Neural cell (in vitro differentiated cells): ENCODE results near the gene PRKACA. TPM values are rescaled to one million over a fixed set of nuclear protein-coding genes. Genes with fewer than 3 reads are reported as not detected.

Experiments
- H2AFZ ChIP-seq: fragments of 200-600, 300-800 bp; sonication (generic), shearing (Covaris generic); 2 replicates; pipeline ENCODE4 v1.6.0; 2014; ENCODE audit warnings: low read depth, mild to moderate bottlenecking, antibody characterized with exemption, low read length, moderate library complexity
- H3F3A ChIP-seq: fragments of 200-600 bp; shearing (Covaris generic); 2 replicates; pipeline ENCODE4 v1.6.1; 2016; ENCODE audit warnings: mild to moderate bottlenecking, moderate library complexity, mixed read lengths, antibody characterized with exemption, low read length; ENCODE audit not compliant: insufficient read depth, poor library complexity, severe bottlenecking
- H3K27ac ChIP-seq: fragments of 200-600, 300-800 bp; sonication (generic), shearing (Covaris generic); 2 replicates; pipeline ENCODE4 v1.5.1; 2014; ENCODE audit warnings: mild to moderate bottlenecking, low read length, moderate library complexity
- H3K27me3 ChIP-seq: fragments of 300-800, 200-600 bp; sonication (generic), shearing (Covaris generic); 2 replicates; pipeline ENCODE4 v1.6.0; 2014; ENCODE audit warnings: mild to moderate bottlenecking, low read depth, low read length, moderate library complexity; ENCODE audit not compliant: insufficient read depth
- H3K36me3 ChIP-seq: fragments of 300-800, 200-600 bp; sonication (generic), shearing (Covaris generic); 2 replicates; pipeline ENCODE4 v1.5.1; 2014; ENCODE audit warnings: mild to moderate bottlenecking, antibody characterized with exemption, low read length, moderate library complexity; ENCODE audit not compliant: insufficient read depth
- H3K4me2 ChIP-seq: fragments of 300-800, 200-600 bp; sonication (generic), shearing (Covaris generic); 2 replicates; pipeline ENCODE4 v1.6.0; 2014; ENCODE audit warnings: mild to moderate bottlenecking, low read length
- H3K4me3 ChIP-seq: fragments of 300-800, 200-600 bp; sonication (generic), shearing (Covaris generic); 2 replicates; pipeline ENCODE4 v1.5.1; 2014; ENCODE audit warnings: mild to moderate bottlenecking, low read length, moderate library complexity
- H3K79me2 ChIP-seq: fragments of 200-600 bp; shearing (Covaris generic); replicated peaks from 2 replicates; pipeline ENCODE4 v1.6.0; 2014; ENCODE audit warnings: mild to moderate bottlenecking, low read length, moderate library complexity; ENCODE audit not compliant: insufficient read depth
- H3K9ac ChIP-seq: fragments of 300-800, 200-600 bp; sonication (generic), shearing (Covaris generic); 2 replicates; pipeline ENCODE4 v1.6.1; 2016; ENCODE audit warnings: mild to moderate bottlenecking, low read length, mixed read lengths
- H3K9me2 ChIP-seq: fragments of 200-600 bp; shearing (Covaris generic); 2 replicates; pipeline ENCODE4 v1.6.1; 2016; ENCODE audit warnings: mild to moderate bottlenecking, low read length, mixed read lengths; ENCODE audit not compliant: insufficient read depth
- H3K9me3 ChIP-seq: fragments of 200-600, 300-800 bp; sonication (generic), shearing (Covaris generic); 2 replicates; pipeline ENCODE4 v1.6.1; 2016; ENCODE audit warnings: mild to moderate bottlenecking, mixed run types, low read length, moderate library complexity, mixed read lengths
- H4K20me1 ChIP-seq: fragments of 200-600 bp; shearing (Covaris generic); 2 replicates; pipeline ENCODE4 v1.6.1; 2016; ENCODE audit warnings: mild to moderate bottlenecking, mixed run types; ENCODE audit not compliant: insufficient read depth
- CTCF ChIP-seq: fragments of 450-650 bp; IDR thresholded peaks from 2 replicates; pipeline ENCODE4 v1.5.1; 2014; ENCODE audit warnings: antibody characterized with exemption, mild to moderate bottlenecking, moderate library complexity; ENCODE audit not compliant: poor library complexity, severe bottlenecking
- EP300 ChIP-seq: fragments of 450-650 bp; conservative IDR thresholded peaks from 2 replicates; pipeline ENCODE4 v1.6.1; 2014; ENCODE audit warnings: antibody characterized with exemption, mild to moderate bottlenecking, moderate library complexity; ENCODE audit not compliant: poor library complexity, severe bottlenecking
- EZH2 ChIP-seq: fragments of 200-600, 300-800 bp; shearing (Covaris generic), sonication (generic); IDR thresholded peaks from 2 replicates; pipeline ENCODE4 v1.6.1; 2014; ENCODE audit warnings: antibody characterized with exemption, low read length, borderline replicate concordance, mild to moderate bottlenecking; ENCODE audit not compliant: insufficient read depth, poor library complexity, severe bottlenecking
- MXI1 ChIP-seq: fragments of 450-650 bp; conservative IDR thresholded peaks from 2 replicates; pipeline ENCODE4 v1.6.1; 2014; ENCODE audit warnings: antibody characterized with exemption, mild to moderate bottlenecking; ENCODE audit not compliant: poor library complexity, severe bottlenecking
- POLR2AphosphoS5 ChIP-seq: IDR thresholded peaks from 2 replicates; pipeline ENCODE4 v1.6.1; 2012
- RAD21 ChIP-seq: fragments of 450-650 bp; conservative IDR thresholded peaks from 2 replicates; pipeline ENCODE4 v1.6.1; 2014; ENCODE audit warnings: antibody characterized with exemption, mild to moderate bottlenecking, moderate library complexity
- REST ChIP-seq: IDR thresholded peaks from 2 replicates; pipeline ENCODE4 v1.6.1; 2012; ENCODE audit warnings: borderline replicate concordance
- SMC3 ChIP-seq: fragments of 450-650 bp; conservative IDR thresholded peaks from 2 replicates; pipeline ENCODE4 v1.6.1; 2014; ENCODE audit warnings: antibody characterized with exemption, mild to moderate bottlenecking, moderate library complexity; ENCODE audit not compliant: poor library complexity
- TAF1 ChIP-seq: IDR thresholded peaks from 2 replicates; pipeline ENCODE4 v1.6.1; 2012; ENCODE audit warnings: low read depth
- polyA plus RNA-seq: library from polyadenylated mRNA; depleted of rRNA; stranded (reverse); fragments of >200 nt; gene quantifications from 2 replicates; pipeline ENCODE4 v1.2.3, GENCODE V29; 2014

Gene PRKACA
- polyA plus RNA-seq, 1 donor from 2014 or later, result 11.7 TPM

DNA sequence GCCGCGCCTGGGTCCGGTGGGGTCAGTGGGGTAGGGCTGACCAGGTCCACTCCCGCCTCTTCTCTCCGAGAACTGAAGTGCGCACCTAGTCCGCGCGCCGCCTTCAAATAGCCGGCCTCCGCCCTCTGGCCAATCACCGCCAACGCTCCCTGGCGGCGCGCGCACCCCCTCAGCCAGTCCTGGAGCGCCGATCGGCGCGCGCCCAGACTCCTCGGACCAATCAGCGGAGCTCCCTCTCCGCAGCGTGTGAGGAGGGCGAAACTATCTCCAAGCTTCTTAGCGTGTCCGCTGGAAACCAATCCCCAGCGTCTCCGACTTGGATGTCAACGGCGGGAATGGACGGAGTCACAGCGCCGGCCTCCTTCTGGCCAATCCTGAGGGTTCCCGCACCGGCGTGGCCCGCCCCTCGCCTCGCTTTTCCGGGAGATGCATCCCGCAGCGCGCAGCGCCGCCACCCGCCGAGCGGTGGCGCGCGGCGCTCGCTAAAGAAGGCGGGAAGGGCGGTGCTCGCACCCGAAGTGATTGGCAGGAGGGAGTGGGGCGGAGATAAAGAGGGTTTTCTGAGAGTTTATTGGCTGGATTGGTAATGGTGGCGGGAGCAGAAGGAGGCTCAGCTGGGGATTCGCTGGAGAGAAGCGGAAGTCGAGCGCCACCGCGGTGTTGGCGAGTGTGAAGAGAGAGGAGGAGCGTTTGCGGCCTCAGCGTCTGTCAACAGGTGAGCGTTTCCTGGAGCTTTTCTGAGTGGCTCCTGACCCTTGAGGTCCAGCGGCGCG is 19.1 kb upstream of the PRKACA start, which contains the start of gene ASF1B:
Gene ASF1B, minus strand, starts transcription at position 81 of the 773 bp plus-strand sequence. CDS start 133 bp downstream, outside the sequence.
- no peaks in the 10 kb centered on the region for H3K9me3 ChIP-seq
- H4K20me1 ChIP-seq, result no peaks in the 10 kb centered on the region
- no peak within 1 kb of the TSS for H3K27ac ChIP-seq
- H2AFZ ChIP-seq, result peak within 1 kb of the TSS; percentile 76
- H3K9me2 ChIP-seq, result no peaks in the 10 kb centered on the region
- peak within 1 kb of the TSS; percentile 56 for H3K9ac ChIP-seq
- peak; percentile 100 for TF ChIP-seq RAD21
- TF ChIP-seq CTCF, result peak; percentile 100
- no peak for TF ChIP-seq TAF1
- no peak for TF ChIP-seq EZH2
- TF ChIP-seq SMC3, result peak; percentile 99
- TF ChIP-seq MXI1, result peak; percentile 98
- TF ChIP-seq EP300, result peak; percentile 66
- peak; percentile 37 for TF ChIP-seq POLR2AphosphoS5
- TF ChIP-seq REST, result peak; percentile 31
- H3K4me3 ChIP-seq, result peak within 1 kb of the TSS; percentile 85
- no peaks in the 10 kb centered on the region for H3K79me2 ChIP-seq
- no peaks in the 10 kb centered on the region for H3K27me3 ChIP-seq
- peak within 1 kb of the TSS; percentile 65 for H3K4me2 ChIP-seq
- H3K36me3 ChIP-seq, result no peaks in the 10 kb centered on the region
- H3F3A ChIP-seq, result no peaks in the 10 kb centered on the region

GRCh38 chr19:14135985-14136508 is 18.5 kb upstream of the PRKACA start:
- peak overlapping the region; percentile 85 for H3K4me3 ChIP-seq
- H3K36me3 ChIP-seq, result no peaks in the 10 kb centered on the region
- peak overlapping the region; percentile 33 for H2AFZ ChIP-seq
- H3K9me2 ChIP-seq, result no peaks in the 10 kb centered on the region
- no peak overlapping the region for H3K27ac ChIP-seq
- H3K79me2 ChIP-seq, result no peaks in the 10 kb centered on the region
- H3K27me3 ChIP-seq, result no peaks in the 10 kb centered on the region
- H3K9me3 ChIP-seq, result no peaks in the 10 kb centered on the region
- no peak overlapping the region for H3K9ac ChIP-seq
- TF ChIP-seq REST, result no peak
- no peak for TF ChIP-seq TAF1
- no peak for TF ChIP-seq RAD21
- no peak for TF ChIP-seq EP300
- TF ChIP-seq SMC3, result no peak
- TF ChIP-seq MXI1, result no peak
- no peak for TF ChIP-seq POLR2AphosphoS5
- no peak for TF ChIP-seq EZH2
- no peak for TF ChIP-seq CTCF
- no peaks in the 10 kb centered on the region for H3F3A ChIP-seq
- H3K4me2 ChIP-seq, result peak overlapping the region; percentile 65
- H4K20me1 ChIP-seq, result no peaks in the 10 kb centered on the region
